Measurements from ENCODE around the gene FARS2.

DNA sequence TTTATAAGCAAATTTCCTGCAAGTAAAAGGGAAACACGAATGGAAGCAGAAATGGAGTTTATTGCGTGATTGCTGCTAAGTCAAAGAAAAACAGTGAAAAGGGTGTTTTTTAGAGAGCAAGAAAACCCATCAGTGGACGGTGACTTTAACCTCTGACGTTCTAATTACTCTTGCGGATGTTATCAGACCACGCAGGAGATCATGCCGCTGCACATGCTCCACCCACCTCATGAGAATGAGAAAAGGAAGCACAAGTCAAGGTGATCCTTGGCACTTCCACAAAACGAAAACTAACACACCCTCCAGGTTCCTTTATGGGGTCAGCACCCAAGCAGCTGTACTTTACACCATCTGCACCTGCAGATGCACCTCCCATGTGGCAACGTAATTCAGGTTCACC, 45.5 kb upstream of the FARS2 start:
- TF ChIP-seq, protein P1, sequence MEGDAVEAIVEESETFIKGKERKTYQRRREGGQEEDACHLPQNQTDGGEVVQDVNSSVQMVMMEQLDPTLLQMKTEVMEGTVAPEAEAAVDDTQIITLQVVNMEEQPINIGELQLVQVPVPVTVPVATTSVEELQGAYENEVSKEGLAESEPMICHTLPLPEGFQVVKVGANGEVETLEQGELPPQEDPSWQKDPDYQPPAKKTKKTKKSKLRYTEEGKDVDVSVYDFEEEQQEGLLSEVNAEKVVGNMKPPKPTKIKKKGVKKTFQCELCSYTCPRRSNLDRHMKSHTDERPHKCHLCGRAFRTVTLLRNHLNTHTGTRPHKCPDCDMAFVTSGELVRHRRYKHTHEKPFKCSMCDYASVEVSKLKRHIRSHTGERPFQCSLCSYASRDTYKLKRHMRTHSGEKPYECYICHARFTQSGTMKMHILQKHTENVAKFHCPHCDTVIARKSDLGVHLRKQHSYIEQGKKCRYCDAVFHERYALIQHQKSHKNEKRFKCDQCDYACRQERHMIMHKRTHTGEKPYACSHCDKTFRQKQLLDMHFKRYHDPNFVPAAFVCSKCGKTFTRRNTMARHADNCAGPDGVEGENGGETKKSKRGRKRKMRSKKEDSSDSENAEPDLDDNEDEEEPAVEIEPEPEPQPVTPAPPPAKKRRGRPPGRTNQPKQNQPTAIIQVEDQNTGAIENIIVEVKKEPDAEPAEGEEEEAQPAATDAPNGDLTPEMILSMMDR (IDR thresholded peaks at IDR 0.05): no peak
- TF ChIP-seq POLR2A (IDR thresholded peaks at IDR 0.05): no peak
